HG03520 (cell line): ENCODE data around the gene JARID2.
"Not testable (repeated sequence)": the region's sequence is repeated elsewhere in the genome, so short reads cannot be mapped to it uniquely, and the experiment has no call there.

Experiments
- ATAC-seq: cut with Tn5 transposase; IDR thresholded peaks from one replicate; pipeline ENCODE4 v1.9.1; 2021; ENCODE audit warnings: mild to moderate bottlenecking, moderate library complexity; ENCODE audit not compliant: unreplicated experiment

JARID2 gene

DNA sequence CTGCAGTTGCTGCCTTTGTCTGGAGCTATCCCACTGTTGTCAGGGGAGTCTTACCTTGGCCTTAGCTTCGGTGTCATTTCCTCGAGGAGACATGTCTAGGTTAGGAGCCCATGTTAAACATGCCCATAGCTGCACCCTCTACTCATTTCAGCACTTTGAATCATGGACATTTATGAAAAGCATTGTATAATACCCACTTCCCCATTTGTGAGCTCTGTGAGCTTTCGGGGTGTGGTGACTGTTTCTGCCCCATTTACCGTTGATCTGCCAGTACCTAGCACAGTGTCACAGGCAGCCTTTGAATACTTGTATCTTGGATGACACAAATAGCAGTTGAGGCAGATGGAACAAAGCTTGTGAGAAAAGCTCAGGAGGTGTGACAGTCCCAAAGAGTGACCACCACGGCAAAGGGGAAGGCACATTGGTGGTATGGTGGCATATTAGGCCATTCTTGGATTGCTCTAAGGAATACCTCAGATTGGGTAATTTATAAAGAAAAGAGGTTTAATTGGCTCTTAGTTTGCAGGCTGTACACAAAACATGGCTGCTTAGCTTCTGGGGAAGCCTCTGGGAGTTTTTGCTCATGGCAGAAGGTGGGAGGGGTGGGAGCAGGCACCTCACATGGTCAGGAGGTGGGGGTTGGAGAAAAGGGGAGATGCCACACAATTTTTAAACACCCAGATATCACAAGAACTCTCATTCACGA is 42.0 kb downstream of the JARID2 start:
- peak; percentile 96 for ATAC-seq

DNA sequence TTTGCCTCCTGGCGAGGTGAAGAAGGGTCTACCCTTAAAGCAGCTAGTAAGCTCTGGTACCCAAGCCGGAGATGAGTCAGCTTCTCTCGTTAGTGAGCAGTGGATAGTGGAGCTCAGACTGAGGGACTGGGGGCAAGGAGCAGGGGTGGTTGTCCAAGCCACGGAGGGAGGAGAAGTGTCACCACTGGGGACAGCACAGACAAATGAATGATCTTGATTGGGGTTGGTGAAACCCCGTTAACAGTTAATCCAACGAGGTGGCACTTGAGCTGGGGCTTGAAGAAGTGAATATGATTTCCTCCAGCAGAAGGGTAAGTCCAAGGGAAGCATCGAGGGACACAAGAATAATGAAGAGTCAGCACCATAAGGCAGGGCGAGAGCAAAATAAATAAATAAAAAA is 43.0 kb downstream of the JARID2 start:
- no peak for ATAC-seq

DNA sequence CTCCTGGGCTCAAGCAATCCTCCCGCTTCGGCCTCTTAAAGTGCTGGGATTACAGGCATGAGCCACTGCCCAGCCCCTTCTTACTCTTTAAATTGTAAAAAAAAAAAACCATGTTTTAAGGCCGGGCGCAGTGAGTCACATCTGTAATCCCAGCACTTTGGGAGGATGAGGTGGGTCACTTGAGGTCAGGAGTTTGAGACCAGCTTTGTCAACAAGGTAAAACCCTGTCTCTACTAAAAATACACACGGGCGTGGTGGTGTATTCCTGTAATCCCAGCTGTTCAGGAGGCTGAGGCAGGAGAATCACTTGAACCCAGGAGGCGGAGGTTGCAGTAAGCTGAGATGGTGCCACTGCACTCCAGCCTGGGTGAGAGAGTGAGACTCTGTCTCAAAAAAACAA is 43.6 kb downstream of the JARID2 start:
- ATAC-seq = not testable (repeated sequence)

DNA sequence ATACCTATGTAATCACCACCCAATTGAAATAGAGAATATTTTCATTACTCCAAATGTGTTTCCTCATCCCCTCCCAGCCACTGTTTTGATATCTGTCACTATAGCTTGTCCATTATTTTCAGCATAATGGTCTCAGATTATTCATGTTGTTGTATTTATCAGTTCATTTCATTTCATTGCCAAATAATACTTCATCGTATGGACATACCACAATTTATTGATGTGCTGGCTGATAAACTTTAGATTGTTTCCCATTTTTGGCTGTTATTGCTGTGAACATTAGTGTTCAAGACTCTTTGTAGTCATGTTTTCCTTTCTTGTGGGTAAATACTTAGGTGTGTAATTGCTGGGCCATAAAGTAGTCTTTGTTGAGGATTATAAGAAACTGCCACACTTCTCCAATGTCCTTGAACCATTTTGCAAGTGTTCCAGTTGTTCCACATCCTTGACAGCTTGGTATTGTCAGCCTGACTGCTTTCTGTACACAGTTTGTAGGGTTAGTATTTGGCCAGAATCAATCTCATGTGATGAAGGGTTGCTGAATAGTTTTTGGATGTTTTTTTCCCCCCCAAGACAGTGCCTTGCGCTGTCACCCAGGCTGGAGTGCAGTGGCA is 44.3 kb downstream of the JARID2 start:
- no peak for ATAC-seq

DNA sequence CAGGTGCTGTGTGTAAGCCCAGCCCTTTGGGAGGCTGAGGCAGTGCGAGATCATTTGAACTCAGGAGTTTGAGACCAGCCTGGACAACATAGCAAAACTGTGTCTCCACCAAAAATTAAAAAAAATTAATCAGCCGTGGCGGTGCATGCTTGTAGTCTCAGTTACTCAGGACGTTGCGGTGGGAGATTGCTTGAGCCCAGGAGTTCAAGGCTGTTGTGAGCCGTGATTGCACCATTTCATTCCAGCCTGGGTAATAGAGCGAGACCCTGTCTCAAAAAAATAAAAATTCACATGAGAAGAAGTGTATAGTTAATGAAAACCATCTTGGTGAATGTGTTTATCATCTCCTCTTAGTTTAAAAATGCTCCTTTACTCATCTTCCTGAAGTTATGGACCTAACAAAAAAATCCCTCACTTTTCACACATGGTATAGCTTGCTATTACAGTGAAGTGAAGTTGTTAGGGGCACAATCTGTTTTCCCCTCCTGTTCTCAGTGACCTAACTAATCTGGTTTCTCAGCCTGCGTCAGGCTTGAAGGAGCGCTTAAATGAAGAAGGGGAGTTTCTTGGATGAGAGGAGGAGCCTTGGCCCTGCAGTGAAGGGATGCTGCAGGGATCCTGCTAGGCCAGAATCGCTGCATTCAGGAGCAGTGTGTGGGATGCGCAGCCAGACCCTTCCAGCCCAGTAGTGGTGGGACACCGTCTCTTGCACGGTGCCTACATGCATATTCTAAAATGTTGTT is 45.3 kb downstream of the JARID2 start:
- ATAC-seq = no peak

DNA sequence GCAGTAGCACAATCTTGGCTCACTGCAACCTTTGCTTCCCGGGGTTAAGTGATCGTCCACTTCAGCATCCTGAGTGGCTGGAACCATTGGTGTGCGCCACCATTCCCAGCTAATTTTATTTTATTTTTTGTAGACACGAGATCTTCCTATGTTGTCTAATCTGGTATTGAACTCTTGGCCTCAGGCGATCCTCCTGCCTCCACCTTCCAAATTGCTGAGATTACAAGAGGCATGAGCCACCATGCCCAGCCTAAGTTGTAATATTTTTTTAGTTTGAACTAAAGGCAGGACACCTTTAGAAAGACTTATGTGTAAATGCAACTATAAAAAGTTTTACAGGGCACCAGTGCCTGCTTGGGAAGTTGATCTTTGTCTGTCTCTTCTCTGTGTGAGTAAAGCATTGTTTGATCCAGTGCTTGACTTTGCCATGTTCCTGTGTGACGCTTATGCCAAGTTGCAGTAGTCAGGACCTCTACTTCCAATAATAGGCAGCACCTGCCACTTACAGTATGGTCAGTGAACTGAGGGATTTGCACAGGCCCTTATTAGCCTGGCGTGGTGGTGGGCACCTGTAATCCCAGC is 46.9 kb downstream of the JARID2 start:
- ATAC-seq = no peak

DNA sequence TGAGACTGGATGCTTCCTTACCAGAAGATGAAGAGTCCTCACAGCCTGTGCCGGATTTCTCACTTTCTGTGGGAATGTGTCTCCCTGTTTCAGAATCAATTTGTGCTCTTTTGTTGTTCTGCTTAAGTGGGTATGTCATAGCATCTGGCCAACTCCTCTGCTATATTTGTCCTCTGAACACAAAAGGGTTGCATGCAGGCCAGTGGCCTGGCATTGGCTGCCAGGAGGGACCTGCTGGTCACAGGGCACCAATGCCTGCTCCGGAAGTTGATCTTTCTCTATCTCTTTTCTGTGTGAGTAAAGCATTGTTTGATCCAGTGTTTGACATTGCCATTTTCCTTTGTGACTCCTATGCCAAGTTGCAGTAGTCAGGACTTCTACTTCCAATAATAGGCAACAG is 47.8 kb downstream of the JARID2 start:
- ATAC-seq = no peak

DNA sequence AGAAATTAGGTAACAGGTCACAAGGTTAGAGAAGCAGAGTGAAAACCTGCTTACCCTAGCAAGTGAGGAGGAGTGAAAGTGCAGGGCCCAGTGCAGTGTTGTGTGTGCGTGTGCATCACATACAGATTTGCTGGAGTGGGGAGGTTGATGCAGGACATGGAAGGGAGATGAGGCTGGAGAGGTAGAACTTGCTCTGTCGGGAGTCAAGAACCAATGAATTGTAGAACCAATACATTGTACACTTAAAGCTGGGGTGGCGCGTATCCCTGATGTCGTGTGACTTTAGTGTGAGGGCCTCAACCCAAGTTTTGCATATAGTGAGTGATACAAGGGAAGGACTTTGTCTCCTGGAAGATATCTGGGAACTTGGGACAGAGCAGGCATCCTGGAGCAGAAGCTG is 48.6 kb downstream of the JARID2 start:
- ATAC-seq = no peak

DNA sequence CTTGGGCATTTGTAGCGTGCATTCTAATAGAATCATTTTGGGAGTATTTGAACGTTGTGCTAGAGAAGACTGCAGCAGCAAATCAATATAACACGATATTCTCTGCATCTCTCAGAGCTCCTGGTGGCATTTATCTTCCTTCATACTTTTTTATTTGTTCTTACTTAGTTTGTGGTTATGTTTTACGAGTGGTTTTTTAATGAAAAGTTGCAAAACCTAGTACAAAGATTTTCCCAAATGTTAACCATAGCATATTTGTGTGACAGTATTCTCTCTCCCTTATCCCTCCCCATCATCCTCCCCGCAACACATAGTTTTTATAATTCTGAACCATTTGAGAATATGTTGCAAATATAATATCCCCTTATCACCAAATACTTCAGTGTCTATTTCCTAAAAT is 50.4 kb downstream of the JARID2 start:
- ATAC-seq = no peak

DNA sequence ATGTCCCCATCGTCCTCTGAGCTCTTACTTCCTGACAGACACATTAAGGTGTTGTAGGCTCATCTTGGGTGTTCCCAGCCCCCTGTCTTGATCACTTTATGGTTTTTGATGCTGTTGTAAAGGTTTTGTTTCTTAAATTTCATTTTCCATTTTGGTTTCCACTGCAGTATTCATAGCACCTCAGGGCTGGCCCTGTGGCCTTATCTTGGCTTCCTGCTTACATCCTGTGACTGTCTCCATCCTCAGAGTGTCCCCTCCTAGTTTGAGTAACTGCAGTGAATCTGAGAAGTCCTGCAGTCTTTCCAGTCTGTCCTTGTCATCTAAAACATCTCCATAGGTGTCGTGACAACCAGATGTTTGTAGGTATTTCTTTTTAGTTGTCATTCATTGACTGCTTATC is 50.9 kb downstream of the JARID2 start:
- ATAC-seq = peak; percentile 39

DNA sequence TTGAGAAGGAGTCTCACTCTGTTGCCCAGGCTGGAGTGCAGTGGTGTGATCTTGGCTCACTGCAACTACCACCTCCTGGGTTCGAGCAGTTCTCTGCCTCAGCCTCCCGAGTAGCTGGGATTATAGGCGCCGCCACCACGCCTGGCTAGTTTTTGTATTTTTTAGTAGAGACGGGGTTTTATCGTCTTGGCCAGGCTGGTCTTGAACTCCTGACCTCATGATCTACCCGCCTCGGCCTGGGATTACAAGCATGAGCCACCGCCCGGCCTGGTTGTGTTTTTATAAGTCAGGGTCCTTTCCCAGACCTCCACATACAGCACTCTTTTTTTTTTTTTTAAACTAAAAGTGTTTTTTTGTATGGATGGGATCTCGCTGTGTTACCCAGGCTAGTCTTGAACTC is 51.3 kb downstream of the JARID2 start:
- ATAC-seq = not testable (repeated sequence)

DNA sequence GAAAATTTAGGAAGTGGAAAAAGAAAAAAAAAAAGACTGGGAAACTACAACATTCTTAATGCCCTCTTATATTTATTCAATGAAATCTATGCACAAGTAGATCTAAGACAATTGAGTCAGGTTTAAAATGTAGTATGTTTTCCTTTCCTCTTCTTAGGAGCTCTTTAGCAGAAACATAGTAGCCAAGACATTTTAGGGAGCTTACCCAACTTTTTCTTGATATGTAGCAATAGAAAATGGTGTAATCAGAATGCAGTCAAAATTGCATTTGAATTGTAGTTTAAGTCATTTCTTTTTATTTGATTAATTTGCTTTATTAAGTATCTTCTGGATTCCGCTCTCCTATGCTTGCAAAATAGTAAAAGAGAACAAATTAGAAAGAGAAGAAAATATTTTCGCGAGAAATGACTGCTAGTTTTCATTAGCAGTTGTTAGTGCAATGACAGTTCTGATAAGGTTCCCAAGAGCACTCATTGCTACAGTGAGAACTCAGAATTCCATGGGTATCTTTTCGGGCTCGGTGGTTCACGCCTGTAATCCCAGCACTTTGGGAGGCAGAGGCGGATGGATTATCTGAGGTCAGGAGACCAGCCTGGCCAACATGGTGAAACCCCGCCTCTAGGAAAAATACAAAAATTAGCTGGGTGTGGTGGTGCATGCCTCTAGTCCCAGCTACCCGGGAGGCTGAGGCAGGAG is 52.2 kb downstream of the JARID2 start:
- no peak for ATAC-seq

DNA sequence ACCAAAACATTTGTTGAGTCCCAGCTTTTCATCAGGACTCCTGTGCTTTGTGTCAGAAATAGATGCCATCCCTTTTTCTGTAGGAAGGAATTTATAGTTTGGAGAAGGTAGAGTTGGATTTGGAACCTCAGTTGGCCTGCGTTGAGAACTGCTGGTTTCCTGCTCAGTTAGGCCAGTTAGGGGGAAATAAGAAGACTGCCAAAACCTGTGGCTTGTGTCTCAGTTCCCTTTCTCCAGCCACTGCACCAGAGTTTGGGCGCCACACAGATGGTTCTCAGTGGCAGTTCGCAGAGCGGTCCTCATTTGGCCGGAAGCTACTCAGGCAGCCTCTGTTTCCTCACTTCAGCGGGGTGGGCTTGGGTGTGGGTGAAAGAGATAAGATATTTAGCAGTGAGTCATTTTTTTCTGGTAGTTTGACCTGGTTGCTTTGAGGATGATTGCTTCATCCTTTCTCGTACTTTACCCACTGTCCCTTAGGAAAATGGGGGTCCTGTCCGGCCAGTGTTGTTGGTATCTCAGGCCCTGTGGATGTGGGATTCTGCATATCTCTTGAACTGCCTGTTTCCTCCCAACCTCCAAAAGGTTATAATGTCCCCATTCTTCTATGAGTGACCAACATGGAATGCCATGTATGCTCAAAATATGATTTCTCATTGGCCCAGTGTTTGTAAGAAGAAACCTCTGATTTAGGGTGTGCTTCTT is 53.7 kb downstream of the JARID2 start:
- ATAC-seq = peak; percentile 78

DNA sequence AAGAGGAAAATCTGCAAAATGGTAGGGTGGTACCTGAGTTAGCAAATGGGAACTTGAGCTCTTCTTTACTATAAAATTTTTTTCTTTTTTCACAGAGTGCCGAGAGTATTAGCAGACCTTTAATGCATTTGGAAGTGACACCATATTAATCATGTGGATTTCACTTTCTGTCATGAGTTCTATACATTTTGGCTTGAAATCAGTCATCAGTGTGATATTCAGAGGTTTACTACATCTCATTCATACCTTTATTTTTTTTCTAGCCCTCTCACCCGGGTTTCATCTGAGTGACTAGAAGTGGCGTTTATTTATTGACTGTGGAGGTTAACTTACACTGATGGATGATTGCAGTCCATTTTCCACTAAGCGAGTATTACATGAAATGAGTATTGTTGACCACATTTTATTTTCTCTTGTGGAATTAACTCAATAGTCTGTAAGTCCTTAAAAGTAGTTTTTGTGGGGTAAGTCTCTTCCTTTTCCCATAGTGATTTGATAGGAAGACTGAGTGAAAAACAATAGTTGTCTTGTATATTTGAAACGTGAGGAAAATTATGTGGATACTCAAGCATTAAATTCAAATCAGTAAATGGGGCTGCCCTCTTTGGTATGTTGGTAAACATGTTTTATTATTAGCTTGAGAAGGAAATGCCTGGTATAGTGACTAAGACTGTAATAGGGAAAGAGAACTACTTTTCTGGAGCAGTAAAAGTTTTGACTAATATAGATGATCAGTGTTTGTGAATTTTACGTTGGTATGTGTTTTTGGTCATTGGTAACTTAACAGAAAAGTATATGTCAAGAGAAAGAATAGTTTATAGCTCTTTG is 55.5 kb downstream of the JARID2 start:
- no peak for ATAC-seq

DNA sequence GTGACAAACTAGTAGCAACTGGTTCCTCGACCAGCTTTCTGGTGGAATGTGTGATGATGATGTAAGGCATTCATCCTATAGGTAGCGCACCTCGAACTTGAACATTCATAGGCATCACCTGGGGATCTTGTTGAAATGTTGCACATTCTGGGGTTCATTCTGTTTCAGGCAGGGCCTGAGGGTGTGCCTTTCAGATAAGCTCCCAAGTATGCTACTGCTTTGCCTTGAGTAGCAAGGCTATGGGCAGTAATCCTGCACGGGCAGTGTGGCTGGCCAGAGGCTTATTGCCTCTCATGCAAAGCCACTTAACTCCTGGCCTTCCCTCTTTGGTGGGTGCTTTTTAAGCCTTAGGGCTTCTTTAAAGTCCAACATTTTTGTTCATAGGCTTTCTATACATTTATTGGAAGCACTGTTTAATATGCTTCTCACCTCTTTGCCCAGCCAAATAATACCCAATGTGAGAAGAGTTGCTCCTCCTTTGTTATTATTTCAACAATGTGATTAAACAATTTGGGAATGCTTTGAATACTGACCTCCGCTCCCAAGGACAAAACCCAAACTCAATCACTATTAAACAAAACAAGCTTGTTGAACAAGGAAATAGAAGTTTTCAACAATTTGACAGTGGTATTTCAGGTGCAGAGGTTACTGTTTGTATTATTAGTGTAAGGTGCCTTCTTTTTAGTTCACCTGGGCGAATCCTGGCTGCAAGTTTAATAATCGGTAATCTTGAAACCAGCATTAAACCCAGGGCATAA is 57.5 kb downstream of the JARID2 start:
- ATAC-seq = no peak

DNA sequence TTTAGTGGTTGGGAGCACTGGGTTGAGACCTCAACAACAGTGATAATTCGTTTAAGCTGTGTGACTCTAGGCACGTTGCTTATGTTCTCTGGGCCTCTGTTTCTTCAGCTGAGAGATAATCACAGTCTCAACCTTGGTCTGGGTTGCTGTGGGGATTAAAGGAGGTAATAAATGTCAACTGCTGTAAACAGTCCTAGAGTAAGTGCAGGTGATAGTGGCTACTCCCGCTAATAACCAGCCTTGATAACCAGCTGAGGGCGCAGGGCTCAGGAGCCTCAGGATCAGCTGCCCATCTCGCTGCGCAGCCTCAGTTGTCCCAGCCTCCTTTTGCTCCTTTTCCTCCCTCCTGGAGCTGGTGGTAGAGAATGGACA is 58.0 kb downstream of the JARID2 start:
- ATAC-seq = no peak

DNA sequence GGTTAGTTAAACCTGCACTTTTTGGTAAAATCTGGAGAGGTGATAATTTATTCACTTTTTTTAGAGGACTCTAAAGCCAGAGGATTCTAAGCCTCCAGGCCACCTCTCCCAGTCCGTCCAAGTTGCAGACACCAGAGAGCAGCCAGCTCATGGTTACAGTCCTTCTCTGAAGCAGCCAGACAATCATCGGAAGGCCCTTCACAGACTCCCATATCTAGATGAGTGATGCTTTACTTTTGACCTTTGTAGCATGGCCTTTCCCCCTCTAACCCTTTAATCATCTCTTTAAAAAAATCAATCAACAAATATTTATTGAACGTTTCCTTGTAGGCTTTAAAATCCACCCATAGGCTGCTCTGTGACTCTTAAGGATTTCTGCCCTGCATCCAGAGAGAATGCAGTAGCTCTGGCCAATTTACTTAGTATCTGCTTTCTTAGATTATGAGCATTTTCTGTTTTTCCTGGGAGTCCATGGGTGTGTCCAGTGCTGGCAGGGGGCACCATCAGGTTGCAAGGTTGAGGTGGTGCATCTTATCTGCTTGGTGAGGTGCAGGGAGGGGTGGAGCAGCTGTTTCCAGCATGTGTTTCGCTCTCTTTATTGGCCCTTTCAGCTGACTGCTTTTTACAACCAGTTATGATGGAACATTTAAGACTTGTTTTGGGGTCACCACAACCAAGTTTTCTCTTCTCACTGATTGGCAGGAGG is 58.6 kb downstream of the JARID2 start:
- no peak for ATAC-seq

DNA sequence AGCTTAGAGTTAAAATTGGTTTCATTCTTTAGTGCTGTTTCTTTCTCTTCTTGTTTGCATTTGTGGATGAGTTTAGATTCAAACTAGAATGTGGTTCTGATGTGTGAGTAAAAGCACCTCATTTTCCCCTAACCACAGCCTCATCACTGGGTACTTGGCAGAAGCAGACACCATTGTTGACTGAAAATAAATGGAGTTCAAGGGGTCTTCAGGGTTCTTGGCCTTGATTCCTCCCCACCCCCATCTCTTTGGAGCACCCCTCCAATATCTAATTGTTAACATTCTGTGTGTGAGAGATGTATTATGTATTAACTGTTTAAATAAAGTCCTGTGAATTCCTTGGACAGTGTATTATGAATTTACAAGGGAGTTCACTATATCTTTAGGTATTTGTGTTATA is 59.6 kb downstream of the JARID2 start:
- peak; percentile 45 for ATAC-seq
